Stimulated activated CD8-positive, alpha-beta memory T cell treated with anti-CD3 and anti-CD28 coated beads, Interleukin-15, amount 100 ng/mL, for 4 hours (primary cell): ENCODE data around the gene YPEL3.

Source experiments
- DNase-seq, 2 donors: peaks; one replicate each; pipeline ENCODE4 v3.0.0-alpha.2; 2020; ENCODE audit warnings: low read depth in 2 of 2

Gene YPEL3

GRCh38 chr16:30049871-30050270, 46.1 kb downstream of the YPEL3 start:
- DNase-seq = no peak

GRCh38 chr16:30046588-30046987, 49.4 kb downstream of the YPEL3 start:
- DNase-seq = no peak

- DNase-seq = no peak
Measured at GRCh38 chr16:30046178-30046577, 49.8 kb downstream of the YPEL3 start.
